Activated CD4-positive, alpha-beta T cell treated with anti-CD3 and anti-CD28 coated beads, Interleukin-10, Interleukin-2, amounts not matched to agents 100 ng/mL and 50 ng/mL, durations not matched to agents 16 hours and 8 hours (primary cell): ENCODE results near the gene POLA1.

Experiments used
- DNase-seq: peaks from one replicate; pipeline ENCODE4 v3.0.0-alpha.2; 2020

Gene POLA1

DNA sequence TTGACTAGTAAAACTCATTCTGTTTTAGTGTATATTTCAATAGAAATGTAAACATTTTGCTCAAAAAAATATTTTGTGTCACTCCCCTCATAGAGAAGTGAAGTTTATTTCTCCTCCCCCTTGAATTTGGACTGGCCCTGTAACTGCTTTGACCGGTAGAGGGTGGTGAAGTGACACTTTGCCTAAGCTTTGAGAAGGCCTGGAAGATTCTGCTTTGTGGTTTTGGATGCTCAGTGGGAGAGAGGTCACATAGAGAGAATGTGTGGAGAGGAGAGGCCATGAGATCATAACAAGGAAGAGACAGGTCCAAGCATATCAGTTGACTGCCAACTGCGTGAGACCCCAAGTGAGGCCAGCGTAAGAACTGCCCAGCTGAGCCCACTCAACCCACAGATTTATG is 341.2 kb downstream of the POLA1 start:
- no peak for DNase-seq

DNA sequence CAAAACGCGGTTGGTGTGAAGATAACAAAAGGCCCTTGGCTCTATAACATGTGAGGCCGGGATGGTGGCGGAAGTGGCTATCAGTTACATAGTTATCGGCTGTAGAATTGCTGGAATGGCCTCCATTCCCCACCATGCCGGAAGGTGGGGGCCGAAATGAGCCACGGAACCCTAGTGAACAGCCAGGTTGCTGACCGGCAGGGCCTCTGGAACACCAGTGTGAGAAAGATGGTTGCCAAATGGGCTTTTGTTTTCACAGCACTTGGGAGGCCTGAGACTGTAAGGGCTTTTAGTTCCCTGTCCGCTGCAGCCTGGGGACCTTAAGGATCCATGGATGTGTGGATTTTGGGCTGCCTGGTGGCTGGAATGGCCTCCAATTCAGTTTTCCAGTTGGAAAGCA is 345.3 kb downstream of the POLA1 start:
- no peak for DNase-seq

DNA sequence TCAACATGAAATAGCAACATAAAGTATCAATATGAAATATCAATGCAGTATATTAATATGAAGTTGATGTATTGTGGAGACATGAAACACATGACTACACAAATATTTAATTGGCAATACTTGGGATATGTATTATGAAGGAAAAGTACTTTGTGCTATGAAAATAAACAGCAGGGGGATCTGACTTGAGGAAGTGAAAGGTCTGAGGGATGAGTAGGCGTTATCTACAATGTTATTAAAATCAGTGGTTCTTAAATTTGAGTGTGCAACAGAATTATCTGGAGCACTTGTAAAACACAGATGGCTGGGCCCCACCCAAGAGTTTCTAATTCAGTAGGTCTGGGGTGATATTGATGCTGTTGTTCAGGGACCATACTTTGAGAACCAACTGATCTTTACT is 349.5 kb downstream of the POLA1 start:
- no peak for DNase-seq
